OCI-M2 (cell line): ENCODE measurements around the gene GOLPH3L.
"Not testable (repeated sequence)": the region's sequence is repeated elsewhere in the genome, so short reads cannot be mapped to it uniquely, and the experiment has no call there.

ENCODE experiments used
- DNase-seq: peaks from one replicate; lab custom pipeline; 2025; ENCODE audit not compliant: unreplicated experiment; lab: John Stamatoyannopoulos, UW

GOLPH3L gene

DNA sequence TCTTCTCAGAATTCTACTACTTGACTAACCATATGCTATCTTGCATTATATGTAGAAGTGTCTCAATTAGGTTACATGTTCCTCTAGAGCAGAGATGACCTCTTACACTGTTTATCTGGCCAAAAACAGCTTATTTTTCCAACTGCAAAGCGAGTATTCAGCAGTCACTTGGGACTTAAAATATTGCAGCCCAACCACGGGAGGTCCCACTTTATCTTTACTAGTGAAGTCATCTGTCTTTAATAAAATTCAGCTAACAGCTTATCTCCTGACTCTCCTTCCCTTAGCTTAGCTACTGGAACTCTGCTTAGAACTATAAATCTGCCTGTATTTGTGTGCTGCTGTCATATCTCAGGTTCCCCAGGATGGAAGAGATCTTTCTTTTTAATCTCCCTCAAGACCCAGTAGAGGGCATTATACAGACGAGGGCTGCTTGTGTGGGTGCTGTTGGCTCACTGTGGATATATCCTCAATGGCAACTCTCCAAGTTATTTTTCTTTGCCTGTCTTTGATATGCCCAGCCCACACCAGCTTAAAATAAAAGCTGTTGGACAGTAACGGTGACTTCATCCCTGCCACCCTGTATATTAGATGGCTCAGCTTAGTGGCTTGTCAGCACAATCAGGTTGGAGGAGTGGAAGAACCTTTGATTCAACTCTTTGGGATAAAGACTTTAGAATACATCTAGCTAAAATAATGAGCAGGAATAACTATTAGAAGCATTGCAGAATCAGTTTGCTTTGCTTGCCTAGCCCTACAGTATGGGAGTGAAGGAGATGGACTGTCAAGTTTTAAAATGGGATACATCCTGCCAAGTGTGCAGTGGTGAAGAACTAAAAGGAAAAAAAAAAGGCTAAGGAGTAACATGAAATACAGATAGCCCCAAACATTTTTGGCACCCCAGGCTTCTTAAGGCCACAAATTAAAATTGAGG, 77.1 kb downstream of the GOLPH3L start:
- DNase-seq, result no peak

DNA sequence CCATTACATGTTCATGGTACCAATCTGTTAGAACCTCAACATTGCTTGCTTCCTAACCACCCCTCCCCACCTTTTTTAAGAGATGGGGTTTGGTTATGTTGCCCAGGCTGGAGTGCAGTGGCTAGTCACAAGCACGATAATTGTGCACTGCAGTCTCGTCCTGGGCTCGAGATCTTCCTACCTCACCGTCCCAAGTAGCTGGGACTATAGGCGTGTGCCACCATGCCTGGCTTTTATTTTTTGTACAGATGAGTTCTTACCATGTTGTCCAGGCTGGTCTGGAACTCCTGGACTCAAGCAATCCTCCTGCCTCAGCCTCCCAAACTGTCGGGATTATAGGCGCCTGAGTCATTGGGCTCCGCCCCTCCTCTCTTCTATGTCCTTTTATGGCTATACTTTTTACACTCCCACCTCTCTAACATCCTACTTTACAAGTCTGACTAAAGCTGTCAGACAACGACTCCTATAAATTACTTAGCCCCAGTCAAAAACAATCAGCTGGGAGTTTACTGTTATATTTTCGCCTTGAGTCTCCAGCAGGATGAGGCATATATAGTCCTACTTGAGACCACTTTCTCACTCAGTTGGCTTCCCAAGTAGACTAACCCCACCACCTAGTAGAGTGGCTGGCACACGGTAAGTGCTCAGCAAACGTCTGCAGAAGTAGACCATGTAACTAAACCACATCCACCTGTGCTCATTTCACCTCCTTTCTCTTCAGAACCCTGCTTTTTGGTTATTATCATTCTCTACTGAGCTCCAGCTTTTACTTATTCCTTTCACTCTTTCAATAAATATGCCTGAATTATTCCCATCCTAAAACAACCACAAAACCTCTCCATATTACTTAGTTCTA, 81.4 kb downstream of the GOLPH3L start:
- no peak for DNase-seq

DNA sequence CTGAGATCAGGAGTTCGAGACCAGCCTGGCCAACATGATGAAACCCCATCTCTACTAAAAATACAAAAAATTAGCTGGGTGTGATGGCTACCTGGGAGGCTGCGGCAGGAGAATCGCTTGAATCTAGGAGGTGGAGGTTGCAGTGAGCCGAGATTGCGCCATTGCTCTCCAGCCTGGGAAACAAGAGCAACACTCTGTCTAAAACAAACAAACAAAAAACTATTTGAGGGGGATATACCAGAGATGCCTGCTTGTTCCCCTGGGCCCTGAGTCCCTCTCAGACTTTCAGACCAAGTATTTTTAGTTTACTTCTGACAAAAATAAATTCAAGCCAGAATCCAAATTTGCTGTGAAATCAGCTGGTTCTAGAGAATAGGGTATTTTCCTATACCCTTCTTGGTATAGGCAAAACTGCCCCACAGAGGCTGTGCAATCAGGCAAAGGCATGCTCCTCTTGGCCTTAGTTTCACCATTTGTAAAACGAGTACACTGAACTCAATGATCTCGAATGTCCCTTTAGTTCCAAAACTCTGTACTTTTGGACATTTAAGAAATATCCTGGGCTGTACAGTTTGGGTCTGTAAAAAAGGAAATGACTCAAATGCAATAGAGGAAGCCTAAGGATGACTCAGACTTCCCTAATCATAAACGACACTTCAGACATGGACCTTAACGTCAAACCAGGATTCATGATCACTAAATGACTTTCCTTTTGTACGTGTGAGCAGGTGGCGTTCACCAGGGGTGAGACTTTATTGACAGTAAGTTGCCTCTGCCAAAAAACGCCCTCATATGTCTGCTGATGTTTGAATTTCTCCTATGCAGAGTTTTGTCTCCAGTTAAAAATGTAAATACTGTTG, 83.7 kb downstream of the GOLPH3L start:
- peak; percentile 39 for DNase-seq

DNA sequence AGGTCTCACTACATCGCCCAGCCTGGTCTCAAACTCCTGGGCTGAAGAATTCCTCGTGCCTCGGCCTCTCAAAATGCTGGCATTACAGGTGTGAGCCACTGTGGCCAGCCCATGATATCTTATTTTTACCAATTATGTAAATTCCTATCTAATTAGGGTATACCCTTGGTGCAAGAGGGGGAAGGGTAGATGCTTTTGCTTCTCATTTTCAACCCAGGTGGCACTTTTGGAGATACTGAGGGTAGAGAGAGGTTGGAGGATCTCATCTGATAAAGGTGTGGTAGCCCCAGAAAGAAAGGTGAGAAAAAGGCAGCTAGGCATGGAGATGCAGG, 85.0 kb downstream of the GOLPH3L start:
- DNase-seq, result no peak

DNA sequence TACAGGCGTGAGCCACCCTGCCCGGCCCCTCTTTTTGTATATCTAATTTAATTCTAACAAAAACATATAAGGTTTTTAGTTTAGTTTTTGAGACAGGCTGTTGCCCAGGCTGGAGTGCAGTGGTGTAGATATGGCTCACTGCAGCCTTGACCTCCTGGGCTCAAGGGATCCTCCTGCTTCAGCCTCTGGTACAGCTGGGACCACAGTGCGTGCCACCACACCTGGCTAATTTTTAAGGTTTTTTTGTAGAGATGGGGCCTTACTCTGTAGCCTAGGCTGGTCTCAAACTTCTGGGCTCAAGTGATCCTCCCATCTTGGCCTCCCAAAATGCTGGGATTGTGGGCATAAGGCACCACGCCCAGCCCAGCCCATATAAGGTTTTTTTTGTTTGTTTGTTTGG, 86.4 kb downstream of the GOLPH3L start:
- DNase-seq, result no peak

DNA sequence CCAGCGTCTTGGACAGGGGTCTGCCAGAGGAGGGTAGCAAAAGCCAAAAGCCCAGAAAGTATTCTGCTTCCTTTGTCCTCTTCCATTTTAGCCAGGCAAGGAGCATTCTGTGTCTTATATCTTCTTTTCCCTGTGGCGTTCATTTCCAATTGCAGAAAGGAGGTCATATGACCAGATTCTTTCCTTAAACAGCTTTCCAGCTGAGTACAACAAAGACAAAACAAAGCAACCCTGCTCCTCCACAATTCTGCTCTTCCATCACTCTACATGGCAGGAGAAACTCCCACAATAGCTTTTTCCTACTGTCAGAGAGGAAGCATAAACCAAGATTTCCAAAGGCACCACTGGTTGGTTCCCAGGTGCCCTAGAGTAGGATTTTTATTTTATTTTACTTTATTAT, 87.2 kb downstream of the GOLPH3L start:
- no peak for DNase-seq

DNA sequence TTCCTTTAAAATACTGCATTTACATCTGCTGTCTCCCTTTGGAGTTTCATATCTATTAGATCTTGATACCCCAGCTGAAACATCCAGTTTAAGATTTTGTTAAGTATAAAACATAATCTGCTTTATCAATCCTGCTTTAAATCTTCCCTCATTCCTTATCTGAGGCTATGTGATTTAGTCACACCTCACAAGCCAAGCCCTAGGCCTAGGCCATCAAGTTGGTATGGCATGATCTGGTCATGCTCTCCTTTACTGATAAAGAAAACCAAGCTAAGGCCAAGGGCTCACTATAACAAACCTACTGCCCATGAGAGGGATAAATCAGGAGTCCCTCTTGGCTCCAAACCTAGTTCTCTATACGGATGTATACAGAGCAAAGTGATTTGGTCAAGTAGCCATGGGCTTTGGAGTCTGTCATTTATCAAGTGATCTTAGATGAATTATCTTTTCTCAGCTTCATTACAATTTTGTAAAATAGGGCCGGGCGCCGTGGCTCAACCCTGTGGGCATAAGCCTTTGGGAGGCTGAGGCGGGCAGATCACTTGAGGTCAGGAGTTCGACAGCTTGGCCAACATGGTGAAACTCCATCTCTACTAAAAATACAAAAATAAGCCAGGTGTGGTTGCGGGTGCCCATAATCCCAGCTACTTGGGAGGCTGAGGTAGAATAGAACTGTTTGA, 90.4 kb downstream of the GOLPH3L start:
- no peak for DNase-seq

DNA sequence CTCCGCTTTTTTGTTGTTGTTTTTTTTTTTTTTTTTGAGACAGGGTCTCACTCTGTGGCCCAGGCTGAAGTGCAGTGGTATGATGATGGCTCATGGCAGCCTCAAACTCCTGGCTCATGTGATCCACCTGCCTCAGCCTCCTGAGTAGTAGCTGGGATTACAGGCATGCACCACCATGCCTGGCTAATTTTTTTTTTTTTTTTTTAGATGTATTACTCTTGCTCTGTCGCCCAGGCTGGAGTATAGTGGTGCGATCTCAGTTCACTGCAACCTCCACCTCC, 91.6 kb downstream of the GOLPH3L start:
- not testable (repeated sequence) for DNase-seq

DNA sequence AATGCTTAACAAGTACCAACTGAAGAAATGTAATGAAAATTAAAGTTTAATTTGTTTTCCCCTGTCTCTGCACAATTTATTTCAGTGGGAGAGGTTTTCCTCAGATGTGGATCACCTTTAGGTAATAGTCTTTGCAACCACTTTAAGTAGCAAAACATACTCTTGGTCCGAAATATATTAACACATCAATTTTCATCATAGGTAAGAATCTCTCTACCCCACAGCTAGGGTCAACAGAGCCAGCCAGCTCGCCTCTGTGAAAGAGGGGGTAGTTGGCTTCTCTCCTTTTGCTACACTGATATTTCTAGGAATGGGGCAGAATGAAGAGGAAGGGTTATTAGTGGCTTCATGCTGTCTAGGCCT, 92.7 kb downstream of the GOLPH3L start:
- no peak for DNase-seq

DNA sequence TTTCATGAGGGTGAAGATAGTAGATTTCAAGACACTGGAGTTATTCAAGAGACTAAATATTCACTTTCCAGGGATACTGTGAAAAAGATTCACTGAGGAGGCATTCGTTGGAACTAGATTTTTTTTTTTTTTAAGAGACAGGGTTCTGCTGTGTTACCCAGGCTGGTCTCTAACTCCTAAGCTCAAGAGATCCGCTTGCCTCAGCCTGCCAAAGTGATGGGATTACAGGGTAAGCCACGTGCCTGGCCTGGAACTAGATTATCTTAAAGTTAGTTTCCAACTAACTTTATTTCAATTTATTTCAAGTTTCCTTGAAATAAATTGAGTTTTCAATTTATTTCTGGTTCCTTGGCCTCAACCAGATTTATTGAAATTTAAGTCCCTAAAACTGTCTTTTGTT, 93.2 kb downstream of the GOLPH3L start:
- DNase-seq, result no peak

DNA sequence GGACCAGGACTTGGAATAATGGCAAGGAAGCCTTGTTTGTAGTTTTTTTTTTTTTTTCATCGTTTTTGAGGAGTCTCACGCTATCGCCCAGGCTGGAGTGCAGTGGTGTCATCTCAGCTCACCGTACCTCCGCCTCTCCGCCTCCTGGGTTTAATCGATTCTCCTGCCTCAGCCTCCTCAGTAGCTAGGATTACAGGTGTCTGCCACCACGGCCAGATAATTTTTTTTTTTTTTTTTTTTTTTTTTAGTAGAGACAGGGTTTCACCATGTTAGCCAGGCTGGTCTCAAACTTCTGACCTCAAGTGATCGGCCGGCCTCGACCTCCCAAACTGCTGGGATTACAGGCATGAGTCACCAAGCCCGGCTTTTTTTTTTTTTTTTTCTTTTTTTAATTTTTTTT, 94.6 kb downstream of the GOLPH3L start:
- not testable (repeated sequence) for DNase-seq

DNA sequence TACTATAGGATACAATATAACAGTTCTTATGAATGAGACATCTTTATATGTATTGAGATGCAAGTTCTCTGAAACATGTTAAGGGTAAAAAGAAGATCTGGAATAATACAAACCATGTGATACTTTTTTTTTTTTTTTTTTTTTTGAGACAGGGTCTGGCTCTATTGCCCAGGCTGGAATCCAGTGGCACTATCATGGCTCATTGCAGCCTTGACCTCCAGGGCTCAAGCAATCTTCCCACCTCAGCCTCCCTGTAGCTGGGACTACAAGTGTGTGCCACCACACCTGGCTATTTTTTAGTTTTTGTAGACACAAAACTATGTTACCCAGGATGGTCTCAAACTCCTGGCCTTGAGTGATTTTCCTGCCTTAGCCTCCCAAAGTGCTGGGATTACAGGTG, 95.4 kb downstream of the GOLPH3L start:
- DNase-seq, result no peak

DNA sequence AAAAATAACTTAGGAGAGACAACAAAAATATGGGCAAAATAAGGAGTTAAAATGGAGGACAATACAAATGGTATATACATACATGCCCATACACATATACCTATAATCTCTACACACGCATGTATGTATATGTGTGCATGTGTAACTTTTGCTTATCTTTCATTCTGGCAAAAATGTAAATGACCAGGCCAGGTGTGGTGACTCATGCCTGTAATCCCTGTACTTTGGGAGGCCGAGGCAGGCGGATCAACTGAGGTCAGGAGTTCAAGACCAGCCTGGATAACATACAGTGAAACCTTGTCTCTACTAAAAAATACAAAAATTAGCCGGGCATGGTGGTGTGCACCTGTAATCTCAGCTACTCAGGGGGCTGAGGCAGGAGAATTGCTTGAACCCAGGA, 98.6 kb downstream of the GOLPH3L start:
- not testable (repeated sequence) for DNase-seq

DNA sequence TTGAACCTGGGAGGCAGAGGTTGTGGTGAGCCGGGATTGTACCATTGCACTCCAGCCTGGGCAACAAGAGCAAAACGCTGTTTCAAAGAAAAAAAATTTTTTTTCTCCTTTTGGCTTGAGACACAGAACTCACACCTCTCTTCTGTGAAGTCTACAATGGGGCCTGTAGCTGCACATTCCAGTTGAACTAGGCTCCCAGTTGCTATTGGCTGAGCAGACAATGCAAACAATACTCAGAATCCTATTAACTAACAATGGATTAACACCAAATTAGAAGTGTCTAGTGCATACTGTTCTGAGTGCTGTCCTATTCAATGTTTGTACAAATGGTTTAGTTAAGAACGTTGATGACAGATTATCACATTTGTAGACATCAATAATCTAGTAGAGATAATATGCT, 100.0 kb downstream of the GOLPH3L start:
- no peak for DNase-seq
